Aorta (tissue), 5 donors: ENCODE data around the gene MST1. TPM values are rescaled to one million over a fixed set of nuclear protein-coding genes. Genes with fewer than 3 reads are reported as not detected.

ENCODE experiments used
- ATAC-seq: fragments of 200-7000 bp; cut with Tn5 transposase; one replicate; pipeline ENCODE4 v1.9.1; 2022; ENCODE audit warnings: moderate library complexity; ENCODE audit not compliant: low FRiP score
- DNase-seq, 2 donors: peaks; one replicate each; pipeline ENCODE4 v3.0.0-alpha.2; 2020
- H3K27ac ChIP-seq, 2 donors: one replicate each; pipeline ENCODE4 v1.5.1; 2013; ENCODE audit warnings: low read length in 2 of 2, mild to moderate bottlenecking in 2 of 2, moderate library complexity in 2 of 2, control low read depth in 1 of 2, inconsistent platforms in 1 of 2, low read depth in 1 of 2
- H3K27me3 ChIP-seq, 2 donors: one replicate each; pipeline ENCODE4 v1.6.1; 2013; ENCODE audit warnings: control low read depth in 1 of 2, low read length in 1 of 2, mild to moderate bottlenecking in 1 of 2, moderate library complexity in 1 of 2; ENCODE audit not compliant: insufficient read depth in 2 of 2, control insufficient read depth in 1 of 2
- H3K36me3 ChIP-seq, 2 donors: one replicate each; pipeline ENCODE4 v1.6.1; 2013; ENCODE audit warnings: control low read depth in 1 of 2, low read length in 1 of 2, mild to moderate bottlenecking in 1 of 2; ENCODE audit not compliant: insufficient read depth in 2 of 2, control insufficient read depth in 1 of 2
- H3K4me1 ChIP-seq, 2 donors: one replicate each; pipeline ENCODE4 v1.6.1; 2013; ENCODE audit warnings: low read length in 2 of 2, control low read depth in 1 of 2, mild to moderate bottlenecking in 1 of 2, moderate library complexity in 1 of 2; ENCODE audit not compliant: insufficient read depth in 2 of 2, control insufficient read depth in 1 of 2
- H3K4me3 ChIP-seq, 2 donors: one replicate each; pipeline ENCODE4 v1.5.1; 2013; ENCODE audit warnings: low read length in 2 of 2, control low read depth in 1 of 2, mild to moderate bottlenecking in 1 of 2
- H3K9me3 ChIP-seq: one replicate; pipeline ENCODE4 v1.6.1; 2013; ENCODE audit warnings: mild to moderate bottlenecking, low read length; ENCODE audit not compliant: control insufficient read depth
- WGBS, 2 donors: extraction: QIAGEN DNeasy Blood & Tissue Kit; methylation state at CpG; one replicate each; pipeline ENCODE4 v1.1.7; 2013; 5-methylcytosine and 5-hydroxymethylcytosine counted together
- intact Hi-C, 2 donors: fragments of 100-400 bp; cut with DNase I; formaldehyde crosslinking; loops; one replicate each; pipeline versions ENCODE4 v1.14.2 to v1.15.0; 2022
- polyA plus RNA-seq, 2 donors: library from polyadenylated mRNA; stranded (reverse); fragments of 200-250 nt; gene quantifications; one replicate each; pipeline ENCODE4 v1.2.3, GENCODE V29; 2013
- total RNA-seq, 2 donors: library from RNA; stranded (reverse); fragmentation: NEBNext Ultra II Directional; extraction: Animal tissue kit (Norgen Biotek cat#: 25700); gene quantifications; one replicate each; pipeline ENCODE4 v1.2.1, GENCODE V29; 2021
- donor health status: healthy with polysubstance abuse.
- donor health status: Bipolar disorder and iron deficiency.
- donor health status: DM: no; HTN: no; CAD: no.
- donor health status: DM: no; HTN: no; CAD: no.
- donor health status: DM: yes; HTN: yes; CAD: no.

The MST1 gene
- total and polyA plus RNA-seq, 4 donors = 4.5 to 64.7 (median 11.1) TPM

DNA sequence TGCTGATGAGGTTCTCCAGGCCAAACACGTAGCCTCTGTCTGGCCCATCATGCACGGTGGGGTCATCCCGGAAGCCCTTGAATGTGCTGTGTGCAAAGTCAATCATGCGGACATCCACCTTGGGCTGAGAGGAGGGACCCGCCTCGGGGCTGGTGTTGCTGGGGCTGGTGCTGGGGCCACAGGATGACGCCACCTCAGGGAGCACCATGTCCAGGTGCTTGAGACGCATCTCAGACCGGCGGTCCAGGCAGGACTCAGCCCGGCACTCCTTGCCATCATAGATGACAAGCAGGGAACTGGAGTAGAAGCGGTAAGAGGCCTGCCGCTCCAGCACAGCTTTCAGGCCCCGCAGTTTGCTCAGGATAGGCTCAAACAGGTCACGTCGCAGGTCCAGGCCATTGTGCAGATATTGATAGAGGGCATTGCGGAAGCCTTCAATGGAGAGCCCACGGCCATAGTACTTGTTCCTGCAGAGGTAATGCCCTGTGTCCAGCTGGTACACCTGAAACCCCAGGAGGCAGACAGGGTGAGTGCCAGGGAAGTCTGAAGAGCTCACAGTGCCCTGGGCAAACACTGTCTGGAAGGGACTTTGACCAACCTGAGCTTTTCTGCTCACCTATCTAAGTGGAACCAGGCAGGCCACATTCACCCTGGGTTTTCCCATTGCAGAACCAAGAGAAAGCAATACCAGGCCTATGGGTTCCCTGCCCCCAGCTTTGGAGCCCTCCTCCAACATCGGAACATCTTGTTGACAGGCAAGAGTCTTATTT lies 38.1 kb upstream of the MST1 start:
- Histone ChIP-seq H3K27ac (no peak overlapping the region), H3K4me3 (no peak overlapping the region), H3K9me3 (no peaks in the 10 kb centered on the region), H3K36me3 (peaks cover 0 to 11% of the 10 kb centered on the region in 2 donors), H3K4me1 (no peaks in the 10 kb centered on the region), H3K27me3 (no peaks in the 10 kb centered on the region)
- intact Hi-C loops = loop anchor here in 1 of 2 donors (10.0 kb wide), 1 partner anchor 57 kb away; the partner anchor contains the start of gene IP6K1
- ATAC-seq (no peak), DNase-seq (no peak)
- whole genome bisulfite sequencing, 2 donors = 91% methylated on average over 19 of the region's 19 CpGs

DNA sequence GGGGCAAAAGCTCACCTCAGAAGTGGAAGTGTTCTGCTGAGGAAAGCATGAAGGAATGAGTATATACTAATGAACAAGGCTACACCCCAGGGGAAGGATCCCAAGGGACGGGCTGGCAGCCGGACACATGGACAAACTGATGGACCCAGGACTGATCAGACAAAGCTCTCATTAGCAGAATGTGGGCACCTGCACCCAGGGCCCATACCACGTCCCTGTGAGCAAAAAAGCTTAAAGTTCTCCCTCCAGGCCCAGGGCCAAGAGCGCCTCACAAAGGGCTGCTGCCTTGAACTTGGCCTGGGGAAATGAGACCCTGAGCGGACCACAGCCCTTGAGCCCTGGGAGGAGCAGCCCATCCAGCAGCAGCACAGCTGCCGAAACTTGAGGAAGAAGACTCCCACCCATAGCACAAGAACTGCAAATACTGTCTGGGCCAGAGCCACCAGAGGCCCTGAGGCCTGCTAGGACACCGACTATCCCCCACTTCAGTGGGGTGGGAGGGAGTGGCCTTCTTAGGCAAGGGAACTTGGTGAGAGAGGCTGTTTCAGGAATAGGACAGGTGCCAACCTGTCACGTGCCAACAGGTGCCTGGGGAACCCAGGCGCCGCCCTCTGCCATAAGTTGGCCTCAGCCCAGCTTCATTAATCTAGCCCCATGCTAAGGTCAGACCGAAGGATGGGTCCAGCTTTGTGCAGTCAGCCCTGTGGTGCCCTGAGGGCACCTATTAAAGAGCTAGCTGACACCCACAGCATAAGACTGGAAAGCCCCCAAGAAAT lies 36.8 kb upstream of the MST1 start:
- DNase-seq (no peak), ATAC-seq (no peak)
- no peaks in the 10 kb centered on the region for H3K4me1 ChIP-seq
- no peak overlapping the region for H3K4me3 ChIP-seq
- WGBS, 2 donors = 88 to 90% methylated on average over 11 of the region's 11 CpGs
- peaks cover 0 to 11% of the 10 kb centered on the region in 2 donors for H3K36me3 ChIP-seq
- no peaks in the 10 kb centered on the region for H3K9me3 ChIP-seq
- intact Hi-C loops = loop anchor here in 1 of 2 donors (10.0 kb wide), 1 partner anchor 59 kb away; the partner anchor contains the start of gene IP6K1
- H3K27me3 ChIP-seq = no peaks in the 10 kb centered on the region
- no peak overlapping the region for H3K27ac ChIP-seq

DNA sequence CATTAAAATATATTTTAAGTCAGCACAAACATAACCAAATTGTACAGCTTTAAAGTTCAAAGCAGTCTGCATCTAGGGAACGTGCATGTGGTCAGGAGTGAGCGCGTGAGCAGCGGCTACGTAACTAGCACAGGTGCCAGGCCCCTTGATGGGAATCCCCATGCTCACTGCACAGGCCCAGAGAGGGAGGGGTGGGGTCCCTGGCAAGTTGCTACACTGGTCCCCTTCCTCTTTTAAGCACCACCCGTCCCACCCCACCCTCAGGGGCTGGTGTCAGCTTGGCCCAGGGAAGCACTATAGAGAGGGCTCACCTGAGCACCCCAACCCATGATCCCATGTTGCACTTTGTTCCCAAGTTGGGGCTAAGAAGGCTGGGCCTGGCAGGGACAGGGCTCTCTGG lies 35.3 kb upstream of the MST1 start:
- intact Hi-C loops = loop anchor here (5.0 to 10.0 kb wide), 2 partner anchors 60 to 178 kb away; partner anchors contain the start of genes IP6K1 (in 1 of the 2) and MST1R (in 1 of the 2)
- WGBS, 2 donors = 8 to 10% methylated on average over 6 of the region's 6 CpGs
- DNase-seq (peak in 1 of 2 donors; percentile 72), ATAC-seq (no peak)
- Histone ChIP-seq H3K36me3 (peaks cover 0 to 11% of the 10 kb centered on the region in 2 donors), H3K9me3 (no peaks in the 10 kb centered on the region), H3K27ac (peak overlapping the region in 1 of 2 donors; percentile 82), H3K4me1 (no peaks in the 10 kb centered on the region), H3K27me3 (no peaks in the 10 kb centered on the region), H3K4me3 (peak overlapping the region; percentile 37 to 54)

GRCh38 chr3:49723628-49724551 lies 34.6 kb upstream of the MST1 start, which contains the start of gene GMPPB:
TSS of gene GMPPB (minus strand) at chr3:49723951. CDS start at chr3:49723726, 225 bp downstream.
- no peaks in the 10 kb centered on the region for H3K4me1 ChIP-seq
- H3K4me3 ChIP-seq = peak within 1 kb of the TSS; percentile 75 to 83
- H3K9me3 ChIP-seq = no peaks in the 10 kb centered on the region
- H3K27ac ChIP-seq = peak within 1 kb of the TSS in 1 of 2 donors; percentile 92
- peaks cover 0 to 11% of the 10 kb centered on the region in 2 donors for H3K36me3 ChIP-seq
- no peaks in the 10 kb centered on the region for H3K27me3 ChIP-seq
- intact Hi-C loops = loop anchor here (5.0 to 10.0 kb wide), 2 partner anchors 61 to 178 kb away; partner anchors contain the start of genes IP6K1 (in 1 of the 2) and MST1R (in 1 of the 2)
- WGBS, 2 donors = 0% methylated on average over 92 to 102 of the region's 102 CpGs
- peak; percentile 99 for DNase-seq
- ATAC-seq = peak; percentile 95

GRCh38 chr3:49723296-49723627 lies 34.0 kb upstream of the MST1 start:
- peak overlapping the region; percentile 75 to 83 for H3K4me3 ChIP-seq
- peak overlapping the region in 1 of 2 donors; percentile 92 for H3K27ac ChIP-seq
- H3K4me1 ChIP-seq = no peaks in the 10 kb centered on the region
- peak; percentile 74 to 83 for DNase-seq
- intact Hi-C loops = loop anchor here (5.0 to 10.0 kb wide), 2 partner anchors 62 to 179 kb away; partner anchors contain the start of genes IP6K1 (in 1 of the 2) and MST1R (in 1 of the 2)
- whole genome bisulfite sequencing, 2 donors = 0 to 1% methylated on average over 20 of the region's 20 CpGs
- H3K36me3 ChIP-seq = peaks cover 0 to 11% of the 10 kb centered on the region in 2 donors
- no peak for ATAC-seq
- H3K9me3 ChIP-seq = no peaks in the 10 kb centered on the region
- no peaks in the 10 kb centered on the region for H3K27me3 ChIP-seq

DNA sequence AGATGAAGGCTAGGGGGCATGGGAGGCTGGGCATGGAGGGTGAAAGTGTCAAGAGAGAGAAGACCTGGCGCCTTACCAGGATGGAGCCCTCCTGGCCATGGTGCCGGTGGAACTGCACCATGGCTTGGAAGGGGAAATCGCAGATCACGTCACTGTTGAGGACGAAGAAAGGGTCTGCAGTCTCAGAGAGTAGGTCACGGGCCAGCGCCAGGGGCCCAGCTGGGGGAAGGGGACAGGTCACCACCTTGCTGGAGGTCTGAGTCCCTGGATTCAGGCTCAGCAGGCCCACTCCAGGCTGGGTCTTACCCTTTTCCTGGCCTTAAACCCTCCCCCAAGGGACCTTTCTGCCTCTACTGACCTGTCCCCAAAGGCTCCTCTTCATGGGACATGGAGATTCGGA lies 33.6 kb upstream of the MST1 start:
- Histone ChIP-seq H3K9me3 (no peaks in the 10 kb centered on the region), H3K27ac (peak overlapping the region in 1 of 2 donors; percentile 92), H3K4me3 (peak overlapping the region; percentile 75 to 83), H3K4me1 (no peaks in the 10 kb centered on the region), H3K36me3 (peaks cover 0 to 9% of the 10 kb centered on the region in 2 donors), H3K27me3 (no peaks in the 10 kb centered on the region)
- intact Hi-C loops = loop anchor here (5.0 to 10.0 kb wide), 2 partner anchors 62 to 179 kb away; partner anchors contain the start of genes IP6K1 (in 1 of the 2) and MST1R (in 1 of the 2)
- 47 to 53% methylated on average over 8 of the region's 8 CpGs for WGBS, 2 donors
- ATAC-seq = no peak
- peak in 1 of 2 donors; percentile 68 for DNase-seq

DNA sequence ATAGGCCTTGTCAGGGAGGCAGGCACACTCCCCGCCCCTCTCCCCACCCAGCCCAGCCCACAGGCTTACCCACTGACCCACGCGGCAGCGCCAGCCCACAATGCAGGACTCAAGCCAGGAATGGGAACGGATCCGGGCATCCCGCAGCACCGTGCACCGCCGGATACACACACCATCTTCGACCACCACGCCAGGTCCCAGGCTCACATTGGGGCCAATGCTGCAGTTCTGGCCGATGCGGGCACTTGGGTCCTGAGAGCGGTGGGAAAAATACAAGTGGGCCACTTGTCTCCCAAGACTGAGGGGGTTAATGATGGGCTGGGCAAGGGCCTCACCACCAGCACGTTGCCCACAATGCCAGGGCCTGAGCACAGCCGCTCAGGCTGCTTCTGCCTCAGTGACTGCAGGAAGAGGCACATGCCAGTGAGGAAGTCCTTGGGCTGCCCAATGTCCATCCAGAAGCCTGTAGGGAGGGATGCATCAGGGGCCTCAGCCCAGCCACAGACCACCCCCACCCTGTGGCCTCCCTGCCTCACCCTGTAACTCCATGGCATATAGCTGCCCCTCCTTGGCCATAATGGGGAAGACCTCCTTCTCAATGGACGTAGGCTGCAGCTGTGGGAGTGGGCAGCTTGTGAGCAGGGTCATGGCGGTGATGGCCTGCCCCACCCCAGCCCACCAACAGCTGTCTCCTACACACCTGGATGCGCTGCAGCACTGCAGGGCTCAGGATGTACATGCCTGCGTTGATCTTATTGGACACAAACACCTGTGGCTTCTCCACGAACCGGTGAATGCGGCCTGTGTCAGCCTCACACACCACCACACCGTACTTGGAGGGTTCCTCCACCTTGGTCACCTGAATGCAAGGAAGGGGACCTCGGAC lies 32.9 kb upstream of the MST1 start:
- intact Hi-C loops = loop anchor here (5.0 to 10.0 kb wide), 2 partner anchors 63 to 180 kb away; partner anchors contain the start of genes IP6K1 (in 1 of the 2) and MST1R (in 1 of the 2)
- Histone ChIP-seq H3K27me3 (no peaks in the 10 kb centered on the region), H3K9me3 (no peaks in the 10 kb centered on the region), H3K4me3 (no peak overlapping the region), H3K4me1 (no peaks in the 10 kb centered on the region), H3K36me3 (peaks cover 0 to 4% of the 10 kb centered on the region in 2 donors), H3K27ac (no peak overlapping the region)
- WGBS, 2 donors = 79% methylated on average over 26 of the region's 26 CpGs
- ATAC-seq (no peak), DNase-seq (peak; percentile 48 to 71)
